GM12878 (cell line): Measurements from ENCODE around the gene TTLL10. TPM values are rescaled to one million over a fixed set of nuclear protein-coding genes. Genes with fewer than 3 reads are reported as not detected.

Experiments used
- ATF2 ChIP-seq: IDR thresholded peaks from 2 replicates; pipeline ENCODE4 v1.6.1; 2012; ENCODE audit warnings: low read length, inconsistent platforms
- ATF3 ChIP-seq: IDR thresholded peaks from 2 replicates; pipeline ENCODE4 v1.6.1; 2011; ENCODE audit warnings: low read depth, mild to moderate bottlenecking, low read length, moderate library complexity, borderline replicate concordance; ENCODE audit errors: extremely low read depth
- BRCA1 ChIP-seq: IDR thresholded peaks from 2 replicates; pipeline ENCODE4 v1.6.1; 2011; ENCODE audit warnings: low read depth, low read length, improper control_type of control experiment
- CREM ChIP-seq: IDR thresholded peaks from 2 replicates; pipeline ENCODE4 v1.6.1; 2014; ENCODE audit warnings: antibody characterized with exemption, low read depth
- EGR1 ChIP-seq, 2 experiments: IDR thresholded peaks; 1 replicate in 1 of 2; 2 replicates in 1 of 2; pipeline ENCODE4 v1.6.1; 2011 to 2012; ENCODE audit warnings: low read depth in 2 of 2, low read length in 2 of 2, borderline replicate concordance in 1 of 2, mild to moderate bottlenecking in 1 of 2, moderate library complexity in 1 of 2
- FOXK2 ChIP-seq: fragments of 450-650 bp; IDR thresholded peaks from 2 replicates; pipeline ENCODE4 v1.6.1; 2017; ENCODE audit warnings: mild to moderate bottlenecking, moderate library complexity
- HDGF ChIP-seq: fragments of 450-650 bp; IDR thresholded peaks from 2 replicates; pipeline ENCODE4 v1.6.1; 2016; ENCODE audit warnings: antibody characterized with exemption
- IRF4 ChIP-seq: IDR thresholded peaks from 2 replicates; pipeline ENCODE4 v1.6.1; 2011; ENCODE audit warnings: low read depth, low read length
- IRF5 ChIP-seq: fragments of 450-650 bp; IDR thresholded peaks from 2 replicates; pipeline ENCODE4 v1.6.1; 2017; ENCODE audit warnings: borderline replicate concordance
- NFIC ChIP-seq: IDR thresholded peaks from 2 replicates; pipeline ENCODE4 v1.6.1; 2012; ENCODE audit warnings: low read depth, mild to moderate bottlenecking, inconsistent platforms, low read length, moderate library complexity
- PML ChIP-seq: IDR thresholded peaks from 2 replicates; pipeline ENCODE4 v1.6.1; 2012; ENCODE audit warnings: low read length, inconsistent platforms
- POLR2AphosphoS5 ChIP-seq: IDR thresholded peaks from 2 replicates; pipeline ENCODE4 v1.6.1; 2011; ENCODE audit warnings: mild to moderate bottlenecking, low read length, inconsistent platforms
- POU2F2 ChIP-seq: IDR thresholded peaks from 3 replicates; pipeline ENCODE4 v1.6.1; 2011; ENCODE audit warnings: low read depth, mild to moderate bottlenecking, low read length, borderline replicate concordance
- SREBF1 ChIP-seq: IDR thresholded peaks from 2 replicates; pipeline ENCODE4 v1.6.1; 2012; ENCODE audit warnings: mild to moderate bottlenecking, low read length
- TCF3 ChIP-seq: IDR thresholded peaks from 2 replicates; pipeline ENCODE4 v1.6.1; 2012; ENCODE audit warnings: low read depth, mild to moderate bottlenecking, low read length, borderline replicate concordance; ENCODE audit not compliant: insufficient read depth
- ZBTB40 ChIP-seq: fragments of 450-650 bp; IDR thresholded peaks from 2 replicates; pipeline ENCODE4 v1.6.1; 2016; ENCODE audit warnings: mild to moderate bottlenecking, moderate library complexity, borderline replicate concordance
- ZNF687 ChIP-seq: fragments of 450-650 bp; IDR thresholded peaks from 2 replicates; pipeline ENCODE4 v1.6.1; 2017; ENCODE audit warnings: mild to moderate bottlenecking, moderate library complexity
- polyA plus RNA-seq, 11 experiments: library from polyadenylated mRNA; depleted of rRNA in 4 of 11; unstranded in 6 of 11; stranded (reverse) in 5 of 11; fragments of >200 nt; fragmentation: Nextera tagmentation in 4 of 11; fragmentation: Illumina TruSeq in 1 of 11; extraction: Ambion mirVana in 4 of 11; extraction: Trizol in 1 of 11; gene quantifications; 1 replicate in 1 of 11; 2 replicates in 10 of 11; pipeline versions ENCODE4 v1.2.1 to v1.2.3, GENCODE V29; 2011 to 2016; ENCODE audit warnings: inconsistent platforms in 2 of 11, missing spikeins in 2 of 11, low read depth in 1 of 11
- total RNA-seq, 4 experiments: library from RNA; depleted of rRNA in 3 of 4; stranded (reverse); fragments of >200 nt in 3 of 4; fragmentation: Illumina TruSeq in 1 of 4; extraction: Trizol in 1 of 4; gene quantifications; 2 replicates each; pipeline versions ENCODE4 v1.2.1 to v1.2.3, GENCODE V29; 2013 to 2021

Gene TTLL10
- total and polyA plus RNA-seq, 10 of the 15 experiments (the other 5 are each of a cell fraction or from before 2014, with no cell fraction given): not detected

GRCh38 chr1:1212780-1213344 lies 39.2 kb downstream of the TTLL10 start (continued):
- TF ChIP-seq ZBTB40 (no peak; the same call in 1 of the 2 replicates), POLR2AphosphoS5 (no peak), NFIC (no peak), CREM (no peak), FOXK2 (no peak), POU2F2 (0 out of 3 replicates have a peak, but pooled peaks have one; percentile 10), SREBF1 (no peak), HDGF (no peak), BRCA1 (no peak), IRF5 (0 out of 2 replicates have a peak, but pooled peaks have one; percentile 9), ATF2 (no peak), EGR1 (IDR thresholded peaks at IDR 0.05; ENCODE audit: borderline replicate concordance in 1 of 2, low read depth in 2 of 2, low read length in 2 of 2) (peak in 1 of 2 experiments; percentile 31; a peak in 1 of 3 replicates), ZNF687 (no peak), ATF3 (no peak), IRF4 (no peak), TCF3 (0 out of 2 replicates have a peak, but pooled peaks have one; percentile 56), PML (no peak)
